Stomach smooth muscle (tissue), 2 donors: ENCODE results near the gene CYB5A.
"Not testable (repeated sequence)": the region's sequence is repeated elsewhere in the genome, so short reads cannot be mapped to it uniquely, and the experiment has no call there.

Experiments used
- H3K27ac ChIP-seq: one replicate; pipeline ENCODE4 v1.7.0; 2013; ENCODE audit warnings: mild to moderate bottlenecking, low read length, inconsistent platforms
- H3K27me3 ChIP-seq, 2 donors: one replicate each; pipeline ENCODE4 v1.7.0; 2013; ENCODE audit warnings: low read length in 2 of 2; ENCODE audit not compliant: insufficient read depth in 2 of 2, control insufficient read depth in 1 of 2
- H3K36me3 ChIP-seq, 2 donors: one replicate each; pipeline ENCODE4 v1.7.0; 2013; ENCODE audit warnings: low read length in 2 of 2; ENCODE audit not compliant: control insufficient read depth in 2 of 2, insufficient read depth in 2 of 2
- H3K4me1 ChIP-seq: one replicate; pipeline ENCODE4 v1.7.0; 2013; ENCODE audit warnings: low read length; ENCODE audit not compliant: control insufficient read depth, insufficient read depth
- H3K4me3 ChIP-seq, 2 donors: one replicate each; pipeline ENCODE4 v1.7.0; 2013; ENCODE audit warnings: low read length in 2 of 2
- H3K9ac ChIP-seq, 2 donors: one replicate each; pipeline ENCODE4 v1.7.0; 2013; ENCODE audit warnings: low read length in 2 of 2, mild to moderate bottlenecking in 1 of 2
- H3K9me3 ChIP-seq, 2 donors: one replicate each; pipeline ENCODE4 v1.7.0; 2013; ENCODE audit warnings: low read length in 2 of 2; ENCODE audit not compliant: control insufficient read depth in 2 of 2
- donor health status: healthy.
- donor health status: Pancreatic carcinoma.

The CYB5A gene

DNA sequence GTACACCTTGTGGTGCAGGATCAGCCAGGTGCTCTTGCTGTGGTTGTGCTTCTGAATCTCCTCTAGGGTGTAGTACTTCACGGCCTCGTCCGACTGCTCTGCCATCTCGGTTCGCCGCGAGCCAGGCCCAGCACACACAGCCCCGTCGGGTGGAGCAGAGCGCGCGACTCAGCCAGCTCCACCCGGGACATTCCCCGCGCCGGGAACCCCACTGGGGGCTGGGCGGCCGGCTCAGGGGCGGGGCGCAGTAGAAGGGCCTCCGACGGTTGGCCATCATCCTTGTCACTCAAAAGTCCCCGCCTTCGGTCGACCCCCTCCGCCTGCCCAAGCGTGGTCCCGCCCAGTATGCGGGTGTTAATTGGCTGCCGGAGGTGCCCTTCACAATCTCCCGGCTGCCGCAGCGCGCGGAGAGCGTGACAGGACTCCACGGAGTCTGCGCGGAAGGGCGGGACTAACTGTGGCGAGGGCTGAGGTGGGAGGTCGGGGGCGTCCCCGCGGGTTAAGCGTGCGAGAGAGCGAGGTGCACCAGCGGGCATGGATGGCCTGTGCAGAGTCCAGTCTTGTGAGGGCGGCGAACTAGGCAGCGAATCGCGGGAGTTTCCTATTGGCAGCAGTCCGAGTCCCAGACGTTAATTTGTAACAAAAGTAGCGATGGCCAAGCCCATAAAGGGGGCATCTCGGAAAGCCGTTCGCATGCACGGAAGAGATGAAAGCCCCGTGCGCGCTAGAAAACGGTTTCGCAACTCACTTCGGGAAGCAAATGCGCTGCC, at the start of gene CYB5A:
CYB5A (minus strand) TSS at position 193 of the 770 bp plus-strand sequence; CDS start at position 105, 88 bp downstream.
- Histone ChIP-seq H3K4me3 (peak within 1 kb of the TSS; percentile 95 to 98), H3K27ac (peak within 1 kb of the TSS; percentile 41), H3K27me3 (no peaks in the 10 kb centered on the region), H3K4me1 (peaks cover 17% of the 10 kb centered on the region), H3K9ac (peak within 1 kb of the TSS; percentile 71 to 79), H3K36me3 (no peaks in the 10 kb centered on the region), H3K9me3 (no peaks in the 10 kb centered on the region)

DNA sequence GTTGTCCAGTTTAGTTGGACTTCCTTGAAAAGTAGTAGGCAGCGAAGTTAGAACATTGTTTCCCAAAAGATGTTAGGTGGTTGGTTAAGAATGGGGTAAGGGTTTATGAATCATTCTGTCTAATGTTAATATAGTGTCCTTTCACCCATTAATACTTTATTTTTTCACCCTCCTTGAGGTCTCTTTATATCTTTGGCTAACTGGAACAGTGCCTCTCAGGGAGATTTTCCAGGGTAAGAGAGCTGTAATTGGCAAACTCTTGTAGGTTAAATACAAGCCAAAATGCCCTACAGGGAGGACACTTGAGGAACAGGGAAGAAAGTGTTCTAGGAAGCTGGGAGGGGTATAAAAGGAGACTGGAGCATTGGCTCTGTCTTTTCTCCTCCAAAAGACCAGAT, 46.1 kb upstream of the CYB5A start:
- H3K9ac ChIP-seq: no peak overlapping the region
- no peaks in the 10 kb centered on the region for H3K4me1 ChIP-seq
- no peak overlapping the region for H3K27ac ChIP-seq
- no peaks in the 10 kb centered on the region for H3K9me3 ChIP-seq
- no peaks in the 10 kb centered on the region for H3K36me3 ChIP-seq
- H3K27me3 ChIP-seq: peaks cover 0 to 3% of the 10 kb centered on the region in 2 donors
- H3K4me3 ChIP-seq: no peak overlapping the region

- Histone ChIP-seq H3K36me3 (no peaks in the 10 kb centered on the region), H3K9me3 (no peaks in the 10 kb centered on the region), H3K27ac (no peak overlapping the region), H3K4me3 (no peak overlapping the region), H3K27me3 (peaks cover 0 to 3% of the 10 kb centered on the region in 2 donors), H3K9ac (no peak overlapping the region), H3K4me1 (no peaks in the 10 kb centered on the region)
These were observed 45.6 kb upstream of the CYB5A start for GRCh38 chr18:74337155-74337911.

GRCh38 chr18:74336656-74337055, 44.9 kb upstream of the CYB5A start:
- no peak overlapping the region for H3K9ac ChIP-seq
- H3K36me3 ChIP-seq: no peaks in the 10 kb centered on the region
- no peaks in the 10 kb centered on the region for H3K9me3 ChIP-seq
- no peak overlapping the region for H3K27ac ChIP-seq
- peaks cover 0 to 3% of the 10 kb centered on the region in 2 donors for H3K27me3 ChIP-seq
- no peaks in the 10 kb centered on the region for H3K4me1 ChIP-seq
- H3K4me3 ChIP-seq: no peak overlapping the region

GRCh38 chr18:74334242-74334893, 42.6 kb upstream of the CYB5A start:
- H3K9me3 ChIP-seq: no peaks in the 10 kb centered on the region
- peaks cover 0 to under 1% of the 10 kb centered on the region in 2 donors for H3K27me3 ChIP-seq
- H3K27ac ChIP-seq: no peak overlapping the region
- no peak overlapping the region for H3K9ac ChIP-seq
- no peaks in the 10 kb centered on the region for H3K36me3 ChIP-seq
- H3K4me3 ChIP-seq: no peak overlapping the region
- no peaks in the 10 kb centered on the region for H3K4me1 ChIP-seq

- no peaks in the 10 kb centered on the region for H3K36me3 ChIP-seq
- H3K9me3 ChIP-seq: no peaks in the 10 kb centered on the region
- H3K4me3 ChIP-seq: no peak overlapping the region
- no peak overlapping the region for H3K27ac ChIP-seq
- no peaks in the 10 kb centered on the region for H3K27me3 ChIP-seq
- H3K4me1 ChIP-seq: no peaks in the 10 kb centered on the region
- H3K9ac ChIP-seq: no peak overlapping the region
These were observed 41.3 kb upstream of the CYB5A start for GRCh38 chr18:74333091-74333490.

GRCh38 chr18:74331404-74331803, 39.6 kb upstream of the CYB5A start:
- H3K9me3 ChIP-seq: no peaks in the 10 kb centered on the region
- no peaks in the 10 kb centered on the region for H3K36me3 ChIP-seq
- no peaks in the 10 kb centered on the region for H3K27me3 ChIP-seq
- H3K4me1 ChIP-seq: no peaks in the 10 kb centered on the region
- no peak overlapping the region for H3K4me3 ChIP-seq
- H3K27ac ChIP-seq: no peak overlapping the region
- no peak overlapping the region for H3K9ac ChIP-seq

DNA sequence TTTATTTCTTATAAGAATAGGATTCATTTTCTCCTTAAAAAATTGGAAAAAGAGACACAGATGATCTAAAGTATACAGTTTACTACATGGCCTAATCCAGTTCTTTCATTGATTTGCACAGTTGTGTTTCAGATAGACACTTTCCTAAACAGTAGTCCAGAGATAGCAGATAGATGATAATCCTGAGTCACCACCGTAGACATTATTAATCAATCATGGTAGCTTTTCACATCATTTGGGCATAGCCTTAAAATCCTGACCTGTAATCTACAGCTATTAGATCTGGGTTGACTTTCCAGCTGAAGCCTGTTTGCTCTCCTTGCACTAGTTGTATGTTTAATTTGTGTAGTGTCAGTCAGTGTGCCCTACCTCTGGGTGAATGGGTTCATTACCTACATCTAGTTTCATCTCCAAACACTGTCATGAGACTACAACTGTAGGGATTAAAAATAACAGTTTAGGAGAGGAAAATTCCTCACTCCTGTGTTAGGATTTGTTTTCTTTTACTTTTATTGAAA, 38.0 kb upstream of the CYB5A start:
- Histone ChIP-seq H3K36me3 (no peaks in the 10 kb centered on the region), H3K9me3 (no peaks in the 10 kb centered on the region), H3K27me3 (no peaks in the 10 kb centered on the region), H3K27ac (no peak overlapping the region), H3K4me1 (no peaks in the 10 kb centered on the region), H3K4me3 (no peak overlapping the region), H3K9ac (no peak overlapping the region)

DNA sequence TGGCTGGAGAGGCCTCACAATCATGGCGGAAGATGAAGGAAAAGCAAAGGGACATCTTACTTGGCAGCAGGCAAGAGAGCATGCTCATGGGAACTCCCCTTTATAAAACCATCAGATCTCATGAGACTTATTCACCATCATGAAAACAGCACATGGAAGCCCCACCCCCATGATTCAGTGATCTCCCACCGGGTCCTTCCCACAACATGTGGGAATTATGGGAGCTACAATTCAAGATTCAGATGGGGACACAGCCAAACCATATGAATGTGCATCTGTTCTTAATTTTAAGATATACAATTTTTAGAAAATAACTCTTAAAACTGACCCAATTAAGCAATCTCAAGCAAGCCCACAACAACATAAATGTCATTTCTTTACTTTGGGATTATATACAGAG, 36.4 kb upstream of the CYB5A start:
- no peaks in the 10 kb centered on the region for H3K4me1 ChIP-seq
- H3K27me3 ChIP-seq: no peaks in the 10 kb centered on the region
- H3K9ac ChIP-seq: no peak overlapping the region
- H3K4me3 ChIP-seq: no peak overlapping the region
- H3K36me3 ChIP-seq: no peaks in the 10 kb centered on the region
- H3K9me3 ChIP-seq: no peaks in the 10 kb centered on the region
- H3K27ac ChIP-seq: no peak overlapping the region

DNA sequence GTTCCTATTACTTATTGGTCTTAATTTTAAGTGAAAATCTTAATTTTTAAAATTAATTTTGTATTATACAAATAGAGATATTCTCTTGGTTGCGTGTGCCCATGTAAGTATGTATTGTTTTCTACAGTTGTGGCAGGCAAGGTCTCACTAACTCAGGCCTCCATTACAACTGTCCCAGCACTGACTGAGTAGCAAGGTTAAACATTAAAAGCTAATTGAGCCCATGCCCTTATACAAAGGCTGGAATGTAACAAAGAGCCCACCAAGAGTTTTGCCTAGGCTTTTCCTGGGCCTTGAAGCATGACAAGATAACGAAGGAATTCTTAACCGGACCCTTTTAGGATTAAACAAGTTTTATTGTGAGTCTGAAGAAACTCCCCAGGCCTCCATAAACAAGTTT, 35.0 kb upstream of the CYB5A start:
- not testable (repeated sequence) for H3K4me3 ChIP-seq, H3K27me3 ChIP-seq, H3K27ac ChIP-seq, H3K9ac ChIP-seq, H3K4me1 ChIP-seq, H3K36me3 ChIP-seq, H3K9me3 ChIP-seq
